Heart right ventricle (tissue), 16 donors: ENCODE results near the gene LDAH. TPM values are rescaled to one million over a fixed set of nuclear protein-coding genes. Genes with fewer than 3 reads are reported as not detected.

Experiments
- ATAC-seq, 8 donors: fragments of 200-7000 bp; cut with Tn5 transposase; one replicate each; pipeline ENCODE4 v1.9.1; 2020; ENCODE audit warnings: mild to moderate bottlenecking in 8 of 8, moderate library complexity in 8 of 8, moderate number of reproducible peaks in 1 of 8
- DNase-seq, 2 donors: peaks; one replicate each; pipeline ENCODE4 v3.0.0-alpha.2; 2020
- H3K27ac ChIP-seq, 10 donors: fragments of 200-600 bp; sonication (generic) in 2 of 10; one replicate each; pipeline versions ENCODE4 v1.5.0 to v1.8.0; 2020 to 2022; ENCODE audit warnings: mild to moderate bottlenecking in 3 of 10
- H3K27me3 ChIP-seq, 7 donors: fragments of 200-600 bp; one replicate each; pipeline ENCODE4 v1.8.0; 2021 to 2022; ENCODE audit warnings: mild to moderate bottlenecking in 2 of 7
- H3K36me3 ChIP-seq, 9 donors: fragments of 200-600 bp; sonication (generic) in 1 of 9; one replicate each; pipeline versions ENCODE4 v1.5.0 to v1.8.0; 2020 to 2022; ENCODE audit warnings: mild to moderate bottlenecking in 2 of 9
- H3K4me1 ChIP-seq, 9 donors: fragments of 200-600 bp; sonication (generic) in 1 of 9; one replicate each; pipeline versions ENCODE4 v1.5.0 to v1.8.0; 2020 to 2022; ENCODE audit warnings: mild to moderate bottlenecking in 4 of 9
- H3K4me3 ChIP-seq, 10 donors: fragments of 200-600 bp; sonication (generic) in 2 of 10; one replicate each; pipeline versions ENCODE4 v1.5.0 to v1.8.0; 2020 to 2022; ENCODE audit warnings: mild to moderate bottlenecking in 7 of 10, moderate library complexity in 2 of 10
- H3K9me3 ChIP-seq, 11 donors: fragments of 200-600 bp in 10 of 11; sonication (generic) in 2 of 11; one replicate each; pipeline versions ENCODE4 v1.5.0 to v1.8.0; 2013 to 2022; ENCODE audit warnings: mild to moderate bottlenecking in 2 of 11, control low read depth in 1 of 11, moderate library complexity in 1 of 11
- WGBS, 2 donors: extraction: QIAGEN DNeasy Blood & Tissue Kit; methylation state at CpG; one replicate each; pipeline ENCODE4 v1.1.7; 2013; ENCODE audit warnings: inconsistent platforms in 1 of 2; 5-methylcytosine and 5-hydroxymethylcytosine counted together
- intact Hi-C, 10 donors: fragments of 100-400 bp; cut with DNase I; formaldehyde crosslinking; loops; one replicate each; pipeline versions ENCODE4 v1.11.1 to v1.14.2; 2022
- polyA plus RNA-seq, 2 donors: library from polyadenylated mRNA; stranded (reverse); fragments of 200-250 nt; gene quantifications; one replicate each; pipeline ENCODE4 v1.2.3, GENCODE V29; 2013
- total RNA-seq, 10 donors: library from RNA; stranded (reverse); fragmentation: NEBNext Ultra II Directional in 3 of 10; extraction: Animal tissue kit (Norgen Biotek cat#: 25700) in 3 of 10; gene quantifications; one replicate each; pipeline versions ENCODE4 v1.2.1 to v1.2.4, GENCODE V29; 2021 to 2023
- TF ChIP-seq, protein P1 (sequence below), 9 donors: fragments of 200-600 bp; sonication (generic) in 2 of 9; IDR thresholded peaks; one replicate each; pipeline versions ENCODE4 v1.5.0 to v1.8.0; 2021 to 2022; ENCODE audit warnings: antibody characterized with exemption in 9 of 9, mild to moderate bottlenecking in 5 of 9, moderate library complexity in 1 of 9
- donor health status: Arrhythmogenic right ventricular cardiomyopathy.
- donor health status: ischemic (EF 13 %, LVEDD 7.1; RV severe dilation, severe dysfunction).
- donor health status: healthy with polysubstance abuse.
- donor health status: DM: no; HTN: yes; CAD: no.
- donor health status: DM: no; HTN: no; CAD: no.
- donor health status: ischemic (EF 25% LVEDD 6.9; RV normal size, moderate dysfunction).
- donor health status: ischemic (EF 25% LVEDD 5.7; RV mildly dilated, moderate dysfunction).
- donor health status: healthy.
- donor health status: DM: yes; HTN: yes; CAD: no.
- donor health status: Ischemic cardiomyopathy.
- donor health status: ischemic (EF 35%, LVEDD 5.7; RV mildly dilated, moderate dysfunction).
- donor health status: nonischemic (EF 11% LVEDD 7.7; RV severe dilation, severe dysfunction).
- donor health status: DM: yes; HTN: yes; CAD: no.
- donor health status: PGD.
- donor health status: ischemic (EF 29% LVEDD 5.4; RV normal size, mild dysfunction).
- donor health status: nonischemic (EF 23%, LVEDD 6.1; RV moderate dilation, normal function).

The LDAH gene
- total and polyA plus RNA-seq, 12 donors = 1.5 to 11.3 (median 5.4) TPM

DNA sequence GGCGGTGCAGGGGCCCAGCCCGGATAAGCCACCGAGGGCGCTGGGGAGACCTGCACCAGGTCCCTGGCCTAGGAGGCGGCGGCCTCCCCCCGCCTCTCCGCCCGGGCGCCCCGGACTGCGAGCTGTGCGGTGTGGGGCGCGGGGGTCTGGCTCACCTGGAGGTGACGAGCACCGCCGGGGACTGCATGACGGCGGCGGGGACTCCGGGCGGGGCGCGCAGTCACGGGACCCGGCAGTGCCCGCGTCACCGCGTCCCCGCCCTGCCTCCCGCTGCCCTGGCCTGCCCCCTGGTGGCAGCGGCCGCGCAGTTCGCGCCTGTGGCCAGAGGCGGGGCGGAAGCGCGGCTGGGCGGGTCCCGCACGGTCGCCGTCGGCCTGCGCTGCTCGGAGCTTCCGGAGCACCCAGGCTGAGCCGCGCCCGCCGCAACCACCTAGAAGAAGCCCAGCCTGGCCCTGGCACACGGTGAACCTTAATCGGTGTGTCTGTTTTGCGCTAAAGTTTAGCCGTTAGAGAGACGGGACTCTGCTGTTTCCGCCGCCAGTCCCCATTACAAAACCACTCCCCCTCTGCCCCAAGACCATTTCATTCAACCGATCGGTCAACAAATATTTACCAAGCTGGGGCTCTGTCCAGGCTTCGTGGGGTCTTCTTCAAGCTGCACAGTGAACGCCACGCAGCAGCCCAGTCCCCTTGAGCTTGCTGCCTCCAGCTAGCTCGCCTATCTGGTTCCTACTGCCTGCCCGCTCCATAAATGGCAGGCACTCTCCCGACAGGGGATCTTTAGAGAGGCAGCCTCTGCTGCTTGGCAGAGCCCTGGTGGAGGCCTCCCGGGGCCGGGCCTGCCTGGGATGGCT is 171.8 kb downstream of the LDAH start, which contains the start of gene HS1BP3:
Gene HS1BP3, minus strand, starts transcription at position 222 of the 854 bp plus-strand sequence. Its CDS starts 35 bp downstream, at position 187.
- peak; percentile 91 to 98 (median 96) for ATAC-seq
- TF ChIP-seq, protein P1, sequence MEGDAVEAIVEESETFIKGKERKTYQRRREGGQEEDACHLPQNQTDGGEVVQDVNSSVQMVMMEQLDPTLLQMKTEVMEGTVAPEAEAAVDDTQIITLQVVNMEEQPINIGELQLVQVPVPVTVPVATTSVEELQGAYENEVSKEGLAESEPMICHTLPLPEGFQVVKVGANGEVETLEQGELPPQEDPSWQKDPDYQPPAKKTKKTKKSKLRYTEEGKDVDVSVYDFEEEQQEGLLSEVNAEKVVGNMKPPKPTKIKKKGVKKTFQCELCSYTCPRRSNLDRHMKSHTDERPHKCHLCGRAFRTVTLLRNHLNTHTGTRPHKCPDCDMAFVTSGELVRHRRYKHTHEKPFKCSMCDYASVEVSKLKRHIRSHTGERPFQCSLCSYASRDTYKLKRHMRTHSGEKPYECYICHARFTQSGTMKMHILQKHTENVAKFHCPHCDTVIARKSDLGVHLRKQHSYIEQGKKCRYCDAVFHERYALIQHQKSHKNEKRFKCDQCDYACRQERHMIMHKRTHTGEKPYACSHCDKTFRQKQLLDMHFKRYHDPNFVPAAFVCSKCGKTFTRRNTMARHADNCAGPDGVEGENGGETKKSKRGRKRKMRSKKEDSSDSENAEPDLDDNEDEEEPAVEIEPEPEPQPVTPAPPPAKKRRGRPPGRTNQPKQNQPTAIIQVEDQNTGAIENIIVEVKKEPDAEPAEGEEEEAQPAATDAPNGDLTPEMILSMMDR (IDR thresholded peaks at IDR 0.05) = peak; percentile 74 to 99 (median 92)
- Histone ChIP-seq H3K36me3 (peaks cover 0 to 8% (median 0%) of the 10 kb centered on the region in 9 donors), H3K27me3 (peaks cover 0 to 4% (median 0%) of the 10 kb centered on the region in 7 donors), H3K4me1 (peaks cover 3 to 39% (median 35%) of the 10 kb centered on the region in 9 donors), H3K9me3 (no peaks in the 10 kb centered on the region), H3K4me3 (peak within 1 kb of the TSS; percentile 72 to 99 (median 94)), H3K27ac (peak within 1 kb of the TSS; percentile 22 to 97 (median 90))
- DNase-seq = peak; percentile 79 to 88
- intact Hi-C loops = loop anchor here in 1 of 10 donors (5.0 kb wide), 1 partner anchor 749 kb away; the partner anchor contains the start of gene TTC32
- WGBS, 2 donors = 1% methylated on average over 66 to 72 of the region's 72 CpGs

DNA sequence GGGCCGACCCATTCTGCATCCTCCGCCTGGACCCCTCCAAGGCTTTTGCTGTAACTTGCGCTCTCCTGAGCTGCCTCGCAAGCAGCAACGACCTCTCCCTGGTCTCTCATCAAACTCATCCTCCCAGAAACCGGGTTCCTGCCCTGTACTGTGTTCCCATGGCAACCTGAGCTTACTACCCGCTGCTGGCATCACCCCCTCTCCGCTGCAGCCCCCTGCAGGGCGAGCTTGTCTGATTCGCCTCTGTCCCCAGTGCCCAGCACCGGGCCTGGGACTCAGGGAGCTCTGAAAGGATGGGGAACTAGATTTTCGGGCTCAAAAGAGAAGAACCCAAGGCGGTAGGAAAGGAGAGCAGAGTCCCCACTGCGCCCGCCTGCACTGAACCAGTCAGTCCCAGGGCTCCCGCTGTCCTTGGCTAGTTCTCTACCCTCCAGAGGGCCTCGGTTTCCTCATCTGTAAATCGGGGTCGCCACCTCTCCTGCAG is 172.5 kb downstream of the LDAH start:
- peak in 7 of 8 donors; percentile 0 to 29 (median 1) for ATAC-seq
- peaks cover 0 to under 1% (median 0%) of the 10 kb centered on the region in 7 donors for H3K27me3 ChIP-seq
- TF ChIP-seq, protein P1 (IDR thresholded peaks at IDR 0.05) = no peak
- peak overlapping the region; percentile 22 to 97 (median 90) for H3K27ac ChIP-seq
- H3K4me3 ChIP-seq = peak overlapping the region; percentile 72 to 99 (median 94)
- peaks cover 0 to 14% (median 0%) of the 10 kb centered on the region in 9 donors for H3K36me3 ChIP-seq
- 15 to 17% methylated on average over 19 of the region's 19 CpGs for WGBS, 2 donors
- H3K9me3 ChIP-seq = no peaks in the 10 kb centered on the region
- peaks cover 3 to 39% (median 35%) of the 10 kb centered on the region in 9 donors for H3K4me1 ChIP-seq
- intact Hi-C loops = loop anchor here in 1 of 10 donors (5.0 kb wide), 1 partner anchor 748 kb away; the partner anchor contains the start of gene TTC32
- no peak for DNase-seq

DNA sequence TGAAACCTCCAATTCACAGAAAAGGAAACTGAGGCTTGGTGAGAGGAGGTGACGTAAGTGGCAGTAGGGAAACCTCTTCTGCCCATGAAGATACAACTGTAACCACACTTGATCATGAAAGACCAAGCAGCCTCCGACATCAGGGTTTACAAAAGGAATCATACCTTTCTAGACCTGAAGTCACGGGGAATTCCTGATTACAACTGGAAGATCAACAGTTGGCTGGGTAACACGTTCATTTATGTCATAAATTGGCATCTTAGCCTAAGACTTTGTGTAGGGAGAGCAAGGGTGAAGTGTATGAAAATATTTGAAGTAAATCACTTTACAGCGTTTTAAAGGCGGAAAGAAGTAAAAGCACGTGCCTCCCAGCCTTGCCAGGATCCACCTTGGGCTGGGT is 172.9 kb downstream of the LDAH start:
- intact Hi-C loops = loop anchor here in 1 of 10 donors (5.0 kb wide), 1 partner anchor 748 kb away; the partner anchor contains the start of gene TTC32
- peaks cover 3 to 39% (median 35%) of the 10 kb centered on the region in 9 donors for H3K4me1 ChIP-seq
- TF ChIP-seq, protein P1 (IDR thresholded peaks at IDR 0.05) = no peak

DNA sequence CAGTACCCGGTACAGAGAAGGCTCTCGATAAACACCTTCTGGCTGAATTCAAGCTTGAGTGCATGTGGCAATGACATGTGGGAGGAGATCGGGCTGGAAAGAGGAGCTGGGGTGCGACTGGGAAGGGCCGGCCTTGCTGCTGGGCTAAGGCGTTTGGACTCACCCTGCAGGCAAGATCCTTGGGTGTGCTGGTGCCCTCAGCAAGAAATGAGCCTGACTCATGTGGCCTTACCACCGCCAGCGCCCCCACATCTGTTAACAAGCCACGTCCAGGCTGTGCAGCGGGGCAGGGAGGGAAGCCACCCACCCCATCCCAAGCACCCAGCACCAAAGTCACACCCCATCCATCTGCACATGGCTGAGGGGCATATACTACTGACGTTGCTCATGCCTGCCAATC is 173.3 kb downstream of the LDAH start:
- peaks cover 0 to 23% (median 8%) of the 10 kb centered on the region in 9 donors for H3K36me3 ChIP-seq
- no peaks in the 10 kb centered on the region for H3K9me3 ChIP-seq
- no peak for ATAC-seq
- 82 to 90% methylated on average over 11 of the region's 11 CpGs for WGBS, 2 donors
- no peak overlapping the region for H3K27ac ChIP-seq
- H3K4me1 ChIP-seq = peaks cover 3 to 39% (median 35%) of the 10 kb centered on the region in 9 donors
- peak overlapping the region in 5 of 10 donors; percentile 72 to 99 (median 91) for H3K4me3 ChIP-seq
- intact Hi-C loops = no loop called here
- DNase-seq = no peak
- no peaks in the 10 kb centered on the region for H3K27me3 ChIP-seq
- TF ChIP-seq, protein P1 (IDR thresholded peaks at IDR 0.05) = no peak

More for the DNA sequence above, 172.9 kb downstream of the LDAH start:
- H3K27ac ChIP-seq = peak overlapping the region in 2 of 10 donors; percentile 91 to 97
- WGBS, 2 donors = 72 to 81% methylated on average over 7 of the region's 7 CpGs
- H3K27me3 ChIP-seq = no peaks in the 10 kb centered on the region
- DNase-seq (no peak), ATAC-seq (no peak)
- peak overlapping the region; percentile 72 to 99 (median 94) for H3K4me3 ChIP-seq
- no peaks in the 10 kb centered on the region for H3K9me3 ChIP-seq
- H3K36me3 ChIP-seq = peaks cover 0 to 19% (median 4%) of the 10 kb centered on the region in 9 donors
